Astrocyte (in vitro differentiated cells and primary cell): ENCODE results near the gene PARP6.

ENCODE experiments used
- EZH2 ChIP-seq: IDR thresholded peaks from 2 replicates; pipeline ENCODE4 v1.6.1; 2012; ENCODE audit warnings: mild to moderate bottlenecking, low read length, inconsistent platforms; ENCODE audit not compliant: insufficient read depth
- TF ChIP-seq, protein P1 (sequence below): IDR thresholded peaks from 2 replicates; pipeline ENCODE4 v1.5.1; 2011; ENCODE audit warnings: low read depth, mild to moderate bottlenecking, inconsistent platforms, low read length, moderate library complexity; ENCODE audit not compliant: insufficient read depth

DNA sequence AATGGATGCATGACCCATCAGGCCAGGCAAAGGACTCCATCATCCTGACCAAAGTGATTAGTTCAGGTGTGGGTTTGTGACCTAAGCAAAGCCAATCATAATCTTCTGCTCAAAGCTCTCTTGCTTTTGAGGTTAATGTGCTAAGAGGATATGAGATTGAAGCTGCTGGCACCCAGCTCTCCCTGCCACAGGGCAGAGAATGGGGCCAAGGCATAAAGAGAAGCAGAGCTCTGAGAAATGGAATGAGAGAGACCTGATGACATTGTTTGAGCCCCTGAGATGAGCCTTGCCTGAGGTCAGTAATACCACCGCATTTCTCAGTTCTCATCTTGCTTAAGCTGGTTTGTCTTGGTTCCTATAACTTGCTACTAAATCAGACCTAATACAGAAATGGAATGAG is 6.4 kb upstream of the PARP6 start:
- TF ChIP-seq, protein P1, sequence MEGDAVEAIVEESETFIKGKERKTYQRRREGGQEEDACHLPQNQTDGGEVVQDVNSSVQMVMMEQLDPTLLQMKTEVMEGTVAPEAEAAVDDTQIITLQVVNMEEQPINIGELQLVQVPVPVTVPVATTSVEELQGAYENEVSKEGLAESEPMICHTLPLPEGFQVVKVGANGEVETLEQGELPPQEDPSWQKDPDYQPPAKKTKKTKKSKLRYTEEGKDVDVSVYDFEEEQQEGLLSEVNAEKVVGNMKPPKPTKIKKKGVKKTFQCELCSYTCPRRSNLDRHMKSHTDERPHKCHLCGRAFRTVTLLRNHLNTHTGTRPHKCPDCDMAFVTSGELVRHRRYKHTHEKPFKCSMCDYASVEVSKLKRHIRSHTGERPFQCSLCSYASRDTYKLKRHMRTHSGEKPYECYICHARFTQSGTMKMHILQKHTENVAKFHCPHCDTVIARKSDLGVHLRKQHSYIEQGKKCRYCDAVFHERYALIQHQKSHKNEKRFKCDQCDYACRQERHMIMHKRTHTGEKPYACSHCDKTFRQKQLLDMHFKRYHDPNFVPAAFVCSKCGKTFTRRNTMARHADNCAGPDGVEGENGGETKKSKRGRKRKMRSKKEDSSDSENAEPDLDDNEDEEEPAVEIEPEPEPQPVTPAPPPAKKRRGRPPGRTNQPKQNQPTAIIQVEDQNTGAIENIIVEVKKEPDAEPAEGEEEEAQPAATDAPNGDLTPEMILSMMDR: no peak
- TF ChIP-seq EZH2: no peak
